GM11168 (cell line): ENCODE results near the gene ZMAT5.
"Not testable (repeated sequence)": the region's sequence is repeated elsewhere in the genome, so short reads cannot be mapped to it uniquely, and the experiment has no call there.

Source experiments
- in situ Hi-C: fragments of 300-500 bp; cut with MboI; formaldehyde crosslinking; loops from one replicate; pipeline ENCODE4 v1.12.0; 2022; ENCODE audit warnings: low sequenced_read_pairs; ENCODE audit not compliant: unreplicated experiment

Gene ZMAT5

GRCh38 chr22:29757096-29757495, 9.7 kb downstream of the ZMAT5 start:
- in situ Hi-C loops, result no loop called here

DNA sequence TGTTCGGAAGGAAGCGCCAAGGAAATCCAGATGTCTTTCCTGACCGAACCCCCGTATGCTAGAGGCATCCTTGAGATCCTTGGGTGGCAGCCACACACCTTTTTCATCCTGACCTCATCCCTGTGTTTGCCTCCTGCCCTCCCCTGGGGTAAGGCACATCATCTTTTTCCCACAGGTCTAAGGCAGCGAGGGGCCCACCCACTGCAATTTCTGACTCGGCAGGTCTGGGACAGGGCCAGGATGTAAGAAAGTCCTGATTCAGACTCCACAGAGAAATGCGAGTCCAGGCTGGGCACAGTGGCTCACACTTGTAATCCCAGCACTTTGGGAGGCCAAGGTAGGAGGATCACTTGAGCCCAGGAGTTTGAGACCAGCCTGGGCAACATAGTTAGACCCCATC, 10.5 kb downstream of the ZMAT5 start:
- in situ Hi-C loops, result no loop called here

DNA sequence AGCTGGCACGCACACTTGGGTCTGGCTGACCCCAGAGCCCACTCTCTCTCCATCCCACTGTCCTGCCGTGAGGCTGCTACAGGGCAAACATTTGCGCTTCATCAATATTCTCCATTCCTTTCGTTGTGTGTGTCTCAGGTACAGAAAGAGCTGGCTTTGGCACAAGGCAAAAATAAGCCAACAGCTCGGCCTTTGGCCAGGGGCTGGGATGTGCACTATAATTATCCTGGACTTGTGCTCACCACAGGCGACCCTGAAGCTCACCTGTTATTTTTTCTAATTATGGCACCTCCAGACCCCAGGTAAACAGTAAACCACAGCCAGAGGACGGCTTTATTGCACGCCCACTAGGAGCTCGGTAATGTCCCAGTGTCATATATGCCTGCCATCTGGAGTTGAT, 10.9 kb downstream of the ZMAT5 start:
- in situ Hi-C loops, result no loop called here

- in situ Hi-C loops, result not testable (repeated sequence)
Observed at GRCh38 chr22:29754658-29755395, 12.0 kb downstream of the ZMAT5 start.

DNA sequence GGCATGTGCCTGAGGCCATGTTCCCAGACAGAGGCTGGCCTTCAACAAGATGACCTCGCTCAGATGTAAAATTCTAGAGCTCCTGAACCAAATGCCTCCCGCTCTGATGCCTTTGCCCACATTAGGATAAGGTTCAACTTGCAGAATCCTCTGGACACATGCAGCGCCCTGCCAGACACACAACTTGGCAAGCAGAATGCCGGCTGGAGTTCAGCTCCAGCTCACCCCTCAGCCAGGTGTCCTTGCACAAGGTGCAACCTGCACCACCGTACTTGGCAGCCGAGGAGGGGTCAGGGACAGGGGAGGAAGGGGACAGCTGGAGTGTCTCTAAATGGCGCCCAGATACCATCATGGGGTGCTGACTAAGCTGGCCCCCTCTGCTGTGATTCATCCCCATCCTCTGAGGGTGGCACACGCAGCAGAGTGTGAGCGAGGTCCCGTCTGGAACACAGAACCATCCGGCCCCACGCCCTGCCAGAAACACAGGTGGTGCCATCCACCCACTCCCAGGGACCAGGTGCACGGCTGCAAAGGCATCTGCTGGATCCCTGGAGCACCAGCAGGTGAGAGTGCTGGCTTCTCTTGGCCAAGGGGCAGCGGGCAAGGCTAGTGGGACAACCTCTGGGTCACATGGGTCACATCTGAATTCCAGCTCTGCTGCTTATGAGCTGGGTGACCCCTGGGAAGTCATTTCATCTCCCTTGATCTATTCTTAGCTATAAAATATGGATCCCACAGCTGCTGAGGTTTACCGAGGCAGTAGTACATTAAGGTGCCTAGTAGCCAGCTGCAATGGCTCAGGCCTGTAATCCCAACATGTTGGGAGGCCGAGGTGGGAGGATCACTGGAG, 12.8 kb downstream of the ZMAT5 start:
- in situ Hi-C loops, result no loop called here

GRCh38 chr22:29751669-29752068, 15.1 kb downstream of the ZMAT5 start:
- in situ Hi-C loops, result no loop called here

DNA sequence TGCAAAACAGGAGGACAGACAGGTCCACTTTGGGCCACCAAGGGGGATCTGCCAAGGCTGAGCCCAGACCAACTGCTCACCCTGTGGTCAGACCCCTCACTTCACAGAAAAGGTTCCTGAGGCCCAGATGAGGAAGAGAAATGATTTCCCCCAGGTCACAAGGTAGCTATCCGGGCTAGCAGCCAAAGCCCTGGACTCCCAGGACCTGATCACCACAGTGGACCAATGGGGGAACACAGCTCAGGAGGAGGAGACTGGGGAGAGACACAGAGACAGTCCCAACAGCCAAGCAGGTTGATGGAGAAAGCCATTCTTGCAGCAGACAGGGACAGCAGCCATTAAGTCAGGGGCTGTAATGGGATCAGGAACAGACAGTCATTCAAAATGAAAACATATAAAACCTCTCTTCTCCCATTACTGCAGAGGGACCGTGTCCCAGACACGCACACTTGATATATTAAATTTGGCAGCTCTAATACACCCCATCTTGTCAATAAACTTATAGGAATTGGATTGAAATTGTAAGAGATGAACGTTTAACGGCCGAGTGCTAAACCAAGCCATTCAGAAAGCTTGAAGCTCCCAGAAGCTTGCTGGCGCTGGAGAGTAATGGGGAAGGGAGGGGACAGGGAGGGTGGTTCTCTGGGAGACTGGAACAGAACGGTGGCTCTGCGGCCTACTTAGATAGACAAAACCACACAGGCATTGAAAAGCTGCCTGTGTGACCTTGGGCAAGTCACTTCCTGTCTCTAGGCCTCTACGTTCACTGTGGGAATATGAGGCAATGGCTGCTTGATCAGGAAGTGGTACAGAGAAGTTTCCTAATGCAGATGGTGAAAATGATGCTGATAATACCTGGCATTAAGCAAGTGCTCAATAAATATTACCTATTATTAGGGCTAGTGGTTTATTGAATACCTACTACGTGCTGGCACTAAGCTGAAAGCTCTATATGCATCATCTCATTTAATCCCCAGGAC, 16.0 kb downstream of the ZMAT5 start:
- in situ Hi-C loops, result no loop called here

- in situ Hi-C loops, result no loop called here
Observed at GRCh38 chr22:29750029-29750428, 16.8 kb downstream of the ZMAT5 start.

DNA sequence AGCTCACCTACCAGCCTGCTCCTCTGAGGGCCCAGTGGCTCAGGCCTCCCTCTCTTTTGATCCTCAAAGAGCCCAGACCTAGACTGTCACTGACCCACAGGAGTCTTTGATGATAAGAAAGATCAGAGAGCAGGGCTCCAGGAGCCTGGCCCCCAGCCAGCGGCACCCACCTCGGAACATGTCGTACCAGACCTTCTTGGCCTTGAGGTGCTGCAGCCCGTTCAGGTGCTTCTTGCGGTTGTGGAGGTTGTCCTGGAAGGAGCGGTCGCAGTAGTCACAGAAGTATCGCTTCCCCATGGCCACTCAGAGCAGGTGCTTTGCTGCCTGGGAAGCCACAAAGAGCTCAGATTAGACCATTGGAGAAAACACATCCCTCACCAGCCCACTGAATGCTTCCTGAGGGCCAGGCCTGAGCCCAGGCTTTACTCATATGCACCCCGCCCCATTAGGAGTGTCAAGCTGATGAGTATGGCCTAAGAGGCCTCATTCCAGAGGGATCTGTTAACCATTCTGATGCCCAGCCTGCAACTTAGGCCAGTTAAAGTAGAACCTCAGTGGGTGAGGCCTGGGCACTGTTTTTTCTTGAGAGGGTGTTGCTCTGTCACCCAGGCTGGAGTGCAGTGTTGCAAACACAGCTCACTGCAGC, 18.4 kb downstream of the ZMAT5 start:
- in situ Hi-C loops, result no loop called here

DNA sequence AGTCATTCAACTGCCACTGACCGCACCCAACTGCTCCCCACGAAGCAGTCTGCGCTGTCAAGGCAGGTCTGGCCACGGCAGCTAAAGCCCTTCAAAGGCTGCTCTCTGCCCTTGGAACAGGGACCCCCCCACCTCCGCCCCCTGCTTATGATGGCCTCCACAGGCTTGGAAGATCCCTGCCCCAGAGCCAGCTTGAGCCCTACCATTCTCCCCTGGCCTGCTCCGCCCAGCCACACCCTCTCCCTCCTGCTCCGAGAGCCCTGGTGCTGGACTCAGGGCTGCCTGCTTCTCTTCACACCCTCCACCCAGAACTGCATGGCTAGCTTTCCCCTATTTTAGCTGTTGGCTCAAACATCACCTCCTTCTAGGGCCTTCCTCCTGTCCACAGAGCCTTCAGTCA, 19.0 kb downstream of the ZMAT5 start:
- in situ Hi-C loops, result no loop called here

DNA sequence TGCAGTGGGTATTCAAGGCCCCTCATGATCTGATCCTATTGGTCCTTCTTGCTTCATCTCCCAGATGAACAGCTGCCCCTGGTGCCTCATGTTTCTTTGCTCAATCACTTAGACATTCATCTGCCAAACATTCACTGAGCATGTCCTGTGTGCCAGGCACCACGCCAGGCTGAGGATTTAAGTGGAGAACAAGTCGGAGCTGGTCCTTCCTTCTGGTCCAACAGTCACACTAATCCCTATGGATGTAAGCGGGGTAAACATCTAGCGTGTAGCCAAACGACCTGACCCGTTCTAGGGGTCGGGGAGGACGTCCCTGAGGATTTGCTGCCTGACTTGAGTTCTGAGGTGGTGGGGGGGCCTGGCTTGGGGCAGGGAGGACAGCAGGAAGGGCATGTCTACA, 21.9 kb downstream of the ZMAT5 start:
- in situ Hi-C loops, result no loop called here

DNA sequence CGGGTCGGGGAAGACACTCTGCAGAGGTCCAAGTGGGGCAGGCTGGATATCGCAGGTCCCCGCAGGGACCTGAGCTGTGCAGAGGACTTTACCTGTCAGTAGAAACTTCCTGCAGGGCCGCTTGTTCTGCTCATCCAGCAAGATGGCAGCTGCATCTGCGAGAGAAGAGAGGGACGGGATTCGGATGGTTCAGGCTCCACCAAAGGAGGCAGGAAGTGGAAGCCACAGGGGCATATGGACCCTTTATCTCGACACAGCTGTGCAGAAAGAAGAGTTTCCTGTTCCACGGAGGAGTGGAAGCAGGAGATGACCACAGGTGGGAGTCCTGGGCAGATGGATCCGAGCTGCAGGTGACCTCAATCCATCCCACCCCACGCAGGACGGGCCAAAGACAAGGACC, 24.5 kb downstream of the ZMAT5 start:
- in situ Hi-C loops, result no loop called here

DNA sequence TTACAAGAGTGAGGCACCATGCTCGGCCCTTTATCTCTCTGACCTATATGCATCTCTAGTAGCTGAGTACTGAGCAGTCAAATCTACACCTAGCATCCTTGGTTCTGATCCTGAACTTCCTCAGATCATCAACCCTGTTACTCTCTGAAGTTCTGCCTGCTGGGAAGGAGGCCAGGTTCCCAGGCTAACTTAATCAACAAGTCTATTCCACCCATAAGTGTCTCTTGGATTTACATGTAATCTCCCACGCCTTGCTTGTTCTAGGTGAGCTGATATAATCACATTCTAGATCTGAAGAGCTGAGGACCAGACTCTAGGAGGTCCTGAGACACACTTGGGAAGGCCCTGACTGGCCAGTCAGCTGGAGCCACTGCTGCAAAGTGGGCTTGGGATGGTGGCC, 24.9 kb downstream of the ZMAT5 start:
- in situ Hi-C loops, result no loop called here

DNA sequence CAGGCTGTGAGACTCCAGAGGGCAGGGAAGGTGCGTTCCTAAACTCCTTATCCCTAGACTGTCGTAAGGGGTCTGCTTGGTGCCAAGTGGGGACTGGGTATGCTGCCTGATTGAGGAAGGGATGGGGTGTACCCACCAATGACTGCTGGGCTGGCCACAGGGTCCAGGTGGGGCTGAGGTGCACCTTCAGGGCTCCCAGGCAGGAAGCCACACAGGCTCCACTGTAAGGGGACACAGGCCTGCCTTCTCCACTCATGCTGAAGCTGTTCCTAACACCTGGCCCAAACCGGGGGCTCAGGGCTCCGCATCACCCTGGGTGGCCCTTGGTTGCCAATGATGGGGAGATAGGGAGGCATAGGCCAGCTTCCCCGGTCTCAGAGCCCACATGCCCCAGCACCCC, 26.6 kb downstream of the ZMAT5 start:
- in situ Hi-C loops, result no loop called here

GRCh38 chr22:29739346-29739875, 27.4 kb downstream of the ZMAT5 start:
- in situ Hi-C loops, result no loop called here

DNA sequence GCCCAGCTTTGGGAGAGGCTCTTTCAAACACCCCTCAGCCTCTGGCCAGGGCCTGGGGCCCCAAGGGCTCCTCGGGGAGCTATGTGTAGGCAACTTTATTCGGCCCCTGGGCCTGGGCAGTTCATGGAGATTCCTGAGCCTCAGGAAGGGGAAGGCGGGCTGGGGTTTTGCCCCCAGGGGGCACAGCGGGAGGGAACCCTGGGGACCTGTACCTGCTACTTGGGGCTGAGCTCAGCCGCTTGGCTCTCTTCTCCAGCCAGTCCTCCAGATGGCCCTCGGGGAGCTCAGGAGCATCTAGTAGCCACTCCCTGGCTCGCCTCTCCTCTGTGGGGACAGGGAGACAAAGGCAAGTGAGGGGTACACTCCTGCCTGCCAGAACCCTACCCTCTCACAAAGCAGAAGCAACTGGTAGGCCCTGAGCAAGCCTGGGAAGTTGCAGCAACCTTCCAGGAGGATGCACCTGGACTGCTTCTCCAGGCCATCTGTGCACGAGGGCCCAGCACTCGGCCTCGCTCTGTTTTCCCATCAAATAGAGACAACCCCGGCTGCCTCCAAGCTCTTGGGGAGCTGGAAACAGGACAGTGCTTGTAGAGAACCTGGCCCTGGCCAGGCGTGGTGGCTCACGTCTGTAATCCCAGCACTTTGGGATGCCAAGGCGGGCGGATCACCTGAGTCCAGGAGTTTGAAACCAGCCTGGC, 28.5 kb downstream of the ZMAT5 start:
- in situ Hi-C loops, result no loop called here

GRCh38 chr22:29737251-29738117, 29.3 kb downstream of the ZMAT5 start:
- in situ Hi-C loops, result no loop called here

GRCh38 chr22:29735416-29735815, 31.4 kb downstream of the ZMAT5 start:
- in situ Hi-C loops, result no loop called here
